ENCODE data around the gene ZMYND8.
A peak's percentile ranks its signal among the peaks of the same experiment; 100 is the strongest.

Gene ZMYND8

DNA sequence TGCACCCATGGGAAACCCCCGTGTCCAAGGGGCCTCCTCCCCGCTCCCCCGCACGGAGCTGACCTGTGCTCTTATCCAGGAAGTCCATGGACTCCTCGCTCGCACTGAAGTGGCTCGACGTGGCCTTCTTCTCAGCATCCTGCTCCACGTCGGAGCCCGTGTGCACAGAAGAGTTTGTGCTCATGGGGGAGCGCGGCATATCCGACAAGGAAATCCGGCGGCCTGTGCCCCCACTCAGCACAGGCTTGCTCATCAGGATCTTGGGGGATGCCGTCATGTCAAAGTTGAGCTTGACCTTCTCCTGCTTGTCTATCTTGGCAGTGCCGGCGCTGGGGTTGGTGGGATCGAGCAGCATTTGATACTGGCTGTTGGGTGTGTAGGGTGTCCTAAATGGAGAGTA is 80.2 kb downstream of the ZMYND8 start:
- TF ChIP-seq, protein P1, sequence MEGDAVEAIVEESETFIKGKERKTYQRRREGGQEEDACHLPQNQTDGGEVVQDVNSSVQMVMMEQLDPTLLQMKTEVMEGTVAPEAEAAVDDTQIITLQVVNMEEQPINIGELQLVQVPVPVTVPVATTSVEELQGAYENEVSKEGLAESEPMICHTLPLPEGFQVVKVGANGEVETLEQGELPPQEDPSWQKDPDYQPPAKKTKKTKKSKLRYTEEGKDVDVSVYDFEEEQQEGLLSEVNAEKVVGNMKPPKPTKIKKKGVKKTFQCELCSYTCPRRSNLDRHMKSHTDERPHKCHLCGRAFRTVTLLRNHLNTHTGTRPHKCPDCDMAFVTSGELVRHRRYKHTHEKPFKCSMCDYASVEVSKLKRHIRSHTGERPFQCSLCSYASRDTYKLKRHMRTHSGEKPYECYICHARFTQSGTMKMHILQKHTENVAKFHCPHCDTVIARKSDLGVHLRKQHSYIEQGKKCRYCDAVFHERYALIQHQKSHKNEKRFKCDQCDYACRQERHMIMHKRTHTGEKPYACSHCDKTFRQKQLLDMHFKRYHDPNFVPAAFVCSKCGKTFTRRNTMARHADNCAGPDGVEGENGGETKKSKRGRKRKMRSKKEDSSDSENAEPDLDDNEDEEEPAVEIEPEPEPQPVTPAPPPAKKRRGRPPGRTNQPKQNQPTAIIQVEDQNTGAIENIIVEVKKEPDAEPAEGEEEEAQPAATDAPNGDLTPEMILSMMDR (IDR thresholded peaks at IDR 0.05) = no peak
- no peak for TF ChIP-seq ZFX (IDR thresholded peaks at IDR 0.05; ENCODE audit: borderline replicate concordance)
- no peak overlapping the region for H3K27ac ChIP-seq

DNA sequence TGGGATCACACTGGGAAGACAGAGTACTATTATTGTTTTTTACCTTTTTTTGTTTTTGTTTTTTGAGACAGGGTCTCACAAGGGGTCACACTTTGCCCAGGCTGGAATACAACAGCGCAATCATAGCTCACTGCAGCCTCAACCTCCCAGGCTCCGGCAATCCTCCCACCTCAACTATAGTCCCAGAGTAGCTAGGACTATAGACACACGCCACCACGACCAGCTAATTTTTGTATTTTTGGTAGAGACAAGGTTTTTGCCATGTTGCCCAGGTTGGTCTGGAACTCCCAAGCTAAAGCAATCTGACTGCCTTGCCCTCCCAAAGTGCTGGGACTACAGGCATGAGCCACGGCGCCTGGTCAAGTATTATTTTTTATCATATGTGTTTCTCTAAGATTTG is 81.0 kb downstream of the ZMYND8 start:
- no peak overlapping the region; the same call in 1 of the 2 replicates for H3K27ac ChIP-seq
- TF ChIP-seq ZFX (IDR thresholded peaks at IDR 0.05; ENCODE audit: borderline replicate concordance) = no peak
- TF ChIP-seq, protein P1 (IDR thresholded peaks at IDR 0.05) = no peak

DNA sequence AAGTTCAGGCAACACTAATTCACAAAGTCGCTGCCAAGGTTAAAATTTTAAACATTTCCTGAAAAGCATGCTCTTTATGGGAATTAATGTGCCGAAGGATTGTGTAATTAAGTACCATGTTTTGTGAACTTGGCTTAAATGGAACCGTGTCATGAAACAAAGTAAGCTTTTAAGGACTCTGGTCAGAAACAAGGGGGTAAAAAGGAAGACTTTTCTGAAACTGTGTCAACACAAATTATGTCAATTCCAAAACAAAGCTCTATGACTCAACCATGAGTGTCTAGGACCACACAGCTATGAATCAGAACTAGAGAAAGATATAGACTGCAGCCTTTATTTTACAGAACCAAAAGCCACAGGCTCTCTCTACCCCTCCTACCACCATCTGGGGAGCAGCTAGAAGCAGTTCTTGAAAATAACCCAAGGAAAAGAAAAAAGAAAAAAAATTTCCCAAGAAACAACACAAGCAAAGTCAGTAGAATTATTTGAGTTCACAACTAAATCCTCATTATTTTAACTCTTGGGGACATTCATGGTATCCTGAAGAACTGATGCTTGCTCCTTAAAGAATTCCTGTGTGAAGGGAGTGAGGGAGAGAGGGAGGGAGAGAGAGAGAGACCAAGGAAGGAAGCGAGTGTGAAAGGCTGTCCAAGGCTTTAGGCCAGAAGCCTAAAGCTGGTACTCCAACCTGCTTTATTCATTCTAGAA is 81.9 kb downstream of the ZMYND8 start:
- TF ChIP-seq, protein P1 (IDR thresholded peaks at IDR 0.05) = no peak
- no peak for TF ChIP-seq ZFX (IDR thresholded peaks at IDR 0.05; ENCODE audit: borderline replicate concordance)
- H3K27ac ChIP-seq = peak overlapping the region; percentile 17; the same call in 1 of the 2 replicates

DNA sequence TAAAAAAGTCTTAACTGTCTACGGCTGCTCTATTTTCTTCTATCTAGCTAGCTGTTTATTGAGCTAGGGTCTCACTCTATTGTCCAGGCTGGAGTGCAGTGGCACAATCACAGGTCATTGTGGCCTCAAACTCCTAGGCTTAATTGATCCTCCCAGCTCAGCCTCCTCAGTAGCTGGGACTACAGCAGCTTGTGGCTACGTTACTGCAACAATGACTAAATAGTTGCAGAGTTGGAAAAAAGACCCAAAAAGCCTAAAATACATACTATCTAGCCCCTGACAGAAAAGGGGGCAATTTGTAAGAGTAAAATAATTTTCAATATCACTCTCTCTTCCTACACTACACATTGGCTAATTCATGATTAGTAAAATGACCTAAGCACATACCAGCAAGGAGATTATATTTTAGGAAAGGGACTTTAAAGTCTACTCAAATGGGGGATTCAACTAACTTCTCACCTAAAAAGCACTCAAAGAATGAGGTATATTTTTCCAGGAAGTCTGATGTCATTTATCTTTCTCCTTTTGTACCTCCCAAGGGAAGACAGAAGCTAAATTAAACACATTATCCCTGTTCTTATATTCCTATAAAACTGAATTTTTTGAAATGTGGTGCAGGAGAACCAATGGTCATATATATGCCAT is 82.8 kb downstream of the ZMYND8 start:
- H3K27ac ChIP-seq = no peak overlapping the region
- no peak for TF ChIP-seq ZFX (IDR thresholded peaks at IDR 0.05; ENCODE audit: borderline replicate concordance)
- TF ChIP-seq, protein P1 (IDR thresholded peaks at IDR 0.05) = no peak

DNA sequence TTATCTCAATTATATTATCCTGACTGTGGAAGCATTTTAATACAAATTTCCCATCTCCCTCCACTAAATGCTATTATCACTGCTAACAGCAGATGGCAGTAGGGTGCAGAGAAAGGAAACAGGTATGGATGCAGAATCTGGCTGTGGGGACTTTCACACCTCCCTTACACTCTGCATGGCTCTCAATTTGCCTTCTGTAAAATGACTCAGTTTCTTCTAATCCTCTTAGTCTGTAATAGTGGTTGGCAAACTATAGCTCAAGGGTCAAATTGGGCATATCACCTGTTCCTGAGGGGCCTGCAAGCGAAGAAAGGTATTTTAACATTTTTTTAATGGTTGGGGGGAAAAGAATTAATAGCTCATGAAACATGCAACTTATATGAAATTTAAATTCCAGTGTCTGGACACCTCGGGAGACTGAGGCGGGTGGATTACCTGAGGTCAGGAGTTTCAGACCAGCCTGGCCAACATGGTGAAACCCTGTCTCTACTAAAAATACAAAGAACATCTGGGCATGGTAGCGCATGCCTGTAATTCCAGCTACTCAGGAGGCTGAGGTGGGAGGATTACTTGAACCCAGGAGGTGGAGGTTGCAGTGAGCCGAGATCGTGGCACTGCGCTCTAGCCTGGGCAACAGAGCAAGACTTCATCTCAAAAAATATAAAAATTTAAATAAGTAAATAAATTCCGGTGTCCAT is 83.5 kb downstream of the ZMYND8 start:
- no peak for TF ChIP-seq ZFX (IDR thresholded peaks at IDR 0.05; ENCODE audit: borderline replicate concordance)
- TF ChIP-seq, protein P1 (IDR thresholded peaks at IDR 0.05) = peak; percentile 91
- no peak overlapping the region for H3K27ac ChIP-seq

DNA sequence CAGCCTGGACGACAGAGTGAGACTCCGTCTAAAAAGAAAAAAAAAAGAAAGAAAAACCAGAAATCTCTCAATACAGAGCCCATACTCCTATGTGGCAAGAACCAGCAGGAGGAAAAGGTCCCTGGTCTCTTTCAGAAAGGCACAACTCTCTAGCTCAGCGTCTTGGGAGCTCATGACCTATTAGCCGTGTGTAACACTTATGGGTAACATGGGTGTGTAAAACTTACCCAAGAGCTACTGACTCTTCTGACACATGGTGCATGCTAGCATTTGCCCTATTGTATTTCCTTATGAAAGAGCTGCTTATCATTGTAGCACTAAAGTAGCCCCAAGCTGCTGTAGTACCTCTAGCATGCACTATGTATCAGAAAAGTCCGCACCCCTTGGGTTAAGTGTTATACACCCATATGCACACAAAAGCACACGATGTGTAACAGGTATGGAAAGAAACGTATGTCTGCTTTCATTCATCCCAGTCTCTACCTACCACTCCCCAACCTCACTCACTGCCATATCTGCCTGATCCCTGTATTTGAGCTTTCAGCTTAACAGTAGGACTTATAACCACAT is 85.4 kb downstream of the ZMYND8 start:
- TF ChIP-seq, protein P1 (IDR thresholded peaks at IDR 0.05) = no peak
- TF ChIP-seq ZFX (IDR thresholded peaks at IDR 0.05; ENCODE audit: borderline replicate concordance) = no peak
- H3K27ac ChIP-seq = no peak overlapping the region
